ENCODE data around the gene UBE2QL1.
A peak's percentile ranks its signal among the peaks of the same experiment; 100 is the strongest.

Gene UBE2QL1

GRCh38 chr5:6448622-6449464, at the start of gene UBE2QL1:
TSS of gene UBE2QL1 (plus strand) at chr5:6448859. CDS start at chr5:6448894, 35 bp downstream.
- Mint-ChIP-seq H3K4me3 (peak within 1 kb of the TSS; percentile 66), H3K4me1 (ENCODE audit: low read depth) (peaks cover 9% of the 10 kb centered on the region), H3K9me3 (no peaks in the 10 kb centered on the region), H3K27me3 (peaks cover 47% of the 10 kb centered on the region), H3K36me3 (ENCODE audit: low read depth) (no peaks in the 10 kb centered on the region), H3K27ac (no peak within 1 kb of the TSS)

- H3K9me3 Mint-ChIP-seq, result no peaks in the 10 kb centered on the region
- H3K27ac Mint-ChIP-seq, result no peak overlapping the region
- H3K4me3 Mint-ChIP-seq, result no peak overlapping the region
- H3K36me3 Mint-ChIP-seq (ENCODE audit: low read depth), result no peaks in the 10 kb centered on the region
- H3K27me3 Mint-ChIP-seq, result peaks cover 25% of the 10 kb centered on the region
- peaks cover 4% of the 10 kb centered on the region for H3K4me1 Mint-ChIP-seq (ENCODE audit: low read depth)
Measured at GRCh38 chr5:6399980-6400910, 48.4 kb upstream of the UBE2QL1 start.

GRCh38 chr5:6401410-6401809, 47.2 kb upstream of the UBE2QL1 start:
- peaks cover 4% of the 10 kb centered on the region for H3K4me1 Mint-ChIP-seq (ENCODE audit: low read depth)
- no peak overlapping the region for H3K27ac Mint-ChIP-seq
- peaks cover 25% of the 10 kb centered on the region for H3K27me3 Mint-ChIP-seq
- H3K9me3 Mint-ChIP-seq, result no peaks in the 10 kb centered on the region
- no peak overlapping the region for H3K4me3 Mint-ChIP-seq
- H3K36me3 Mint-ChIP-seq (ENCODE audit: low read depth), result no peaks in the 10 kb centered on the region

- no peak overlapping the region for H3K27ac Mint-ChIP-seq
Measured at GRCh38 chr5:6402939-6403338, 45.7 kb upstream of the UBE2QL1 start.

GRCh38 chr5:6403416-6403815, 45.2 kb upstream of the UBE2QL1 start:
- peaks cover 32% of the 10 kb centered on the region for H3K27me3 Mint-ChIP-seq
- no peak overlapping the region for H3K27ac Mint-ChIP-seq
- H3K36me3 Mint-ChIP-seq (ENCODE audit: low read depth), result no peaks in the 10 kb centered on the region
- H3K4me1 Mint-ChIP-seq (ENCODE audit: low read depth), result peaks cover 5% of the 10 kb centered on the region
- no peaks in the 10 kb centered on the region for H3K9me3 Mint-ChIP-seq
- no peak overlapping the region for H3K4me3 Mint-ChIP-seq

More at GRCh38 chr5:6402939-6403338, 45.7 kb upstream of the UBE2QL1 start:
- H3K9me3 Mint-ChIP-seq, result no peaks in the 10 kb centered on the region
- H3K27me3 Mint-ChIP-seq, result peaks cover 32% of the 10 kb centered on the region
- H3K36me3 Mint-ChIP-seq (ENCODE audit: low read depth), result no peaks in the 10 kb centered on the region
- H3K4me3 Mint-ChIP-seq, result no peak overlapping the region
- H3K4me1 Mint-ChIP-seq (ENCODE audit: low read depth), result peaks cover 4% of the 10 kb centered on the region

GRCh38 chr5:6404129-6404528, 44.5 kb upstream of the UBE2QL1 start:
- Mint-ChIP-seq H3K4me1 (ENCODE audit: low read depth) (peaks cover 9% of the 10 kb centered on the region), H3K27me3 (peaks cover 32% of the 10 kb centered on the region), H3K36me3 (ENCODE audit: low read depth) (no peaks in the 10 kb centered on the region), H3K9me3 (no peaks in the 10 kb centered on the region), H3K27ac (no peak overlapping the region), H3K4me3 (no peak overlapping the region)

- Mint-ChIP-seq H3K4me1 (ENCODE audit: low read depth) (peaks cover 9% of the 10 kb centered on the region), H3K27me3 (peaks cover 32% of the 10 kb centered on the region), H3K27ac (no peak overlapping the region), H3K4me3 (no peak overlapping the region), H3K9me3 (no peaks in the 10 kb centered on the region), H3K36me3 (ENCODE audit: low read depth) (no peaks in the 10 kb centered on the region)
Measured at GRCh38 chr5:6405591-6405990, 43.1 kb upstream of the UBE2QL1 start.

- Mint-ChIP-seq H3K27ac (no peak overlapping the region), H3K36me3 (ENCODE audit: low read depth) (no peaks in the 10 kb centered on the region), H3K27me3 (peaks cover 20% of the 10 kb centered on the region), H3K4me3 (no peak overlapping the region), H3K9me3 (no peaks in the 10 kb centered on the region), H3K4me1 (ENCODE audit: low read depth) (peaks cover 9% of the 10 kb centered on the region)
Measured at GRCh38 chr5:6407558-6408259, 41.0 kb upstream of the UBE2QL1 start.

GRCh38 chr5:6408260-6408596, 40.4 kb upstream of the UBE2QL1 start:
- no peaks in the 10 kb centered on the region for H3K36me3 Mint-ChIP-seq (ENCODE audit: low read depth)
- no peak overlapping the region for H3K27ac Mint-ChIP-seq
- H3K4me3 Mint-ChIP-seq, result no peak overlapping the region
- H3K27me3 Mint-ChIP-seq, result peaks cover 15% of the 10 kb centered on the region
- no peaks in the 10 kb centered on the region for H3K9me3 Mint-ChIP-seq
- peaks cover 5% of the 10 kb centered on the region for H3K4me1 Mint-ChIP-seq (ENCODE audit: low read depth)

- H3K9me3 Mint-ChIP-seq, result no peaks in the 10 kb centered on the region
Measured at GRCh38 chr5:6408627-6409446, 39.8 kb upstream of the UBE2QL1 start.

GRCh38 chr5:6410421-6410820, 38.2 kb upstream of the UBE2QL1 start:
- peaks cover 15% of the 10 kb centered on the region for H3K27me3 Mint-ChIP-seq
- H3K9me3 Mint-ChIP-seq, result no peaks in the 10 kb centered on the region
- peaks cover 5% of the 10 kb centered on the region for H3K4me1 Mint-ChIP-seq (ENCODE audit: low read depth)
- H3K4me3 Mint-ChIP-seq, result no peak overlapping the region
- H3K27ac Mint-ChIP-seq, result no peak overlapping the region
- no peaks in the 10 kb centered on the region for H3K36me3 Mint-ChIP-seq (ENCODE audit: low read depth)

More at GRCh38 chr5:6408627-6409446, 39.8 kb upstream of the UBE2QL1 start:
- Mint-ChIP-seq H3K27ac (peak overlapping the region; percentile 63), H3K4me3 (no peak overlapping the region), H3K36me3 (ENCODE audit: low read depth) (no peaks in the 10 kb centered on the region), H3K27me3 (peaks cover 13% of the 10 kb centered on the region), H3K4me1 (ENCODE audit: low read depth) (peaks cover 5% of the 10 kb centered on the region)

GRCh38 chr5:6411141-6411540, 37.5 kb upstream of the UBE2QL1 start:
- no peak overlapping the region for H3K4me3 Mint-ChIP-seq
- no peak overlapping the region for H3K27ac Mint-ChIP-seq
- H3K27me3 Mint-ChIP-seq, result peaks cover 13% of the 10 kb centered on the region

GRCh38 chr5:6412811-6413210, 35.8 kb upstream of the UBE2QL1 start:
- Mint-ChIP-seq H3K27me3 (peaks cover 4% of the 10 kb centered on the region), H3K36me3 (ENCODE audit: low read depth) (no peaks in the 10 kb centered on the region), H3K9me3 (no peaks in the 10 kb centered on the region), H3K4me3 (no peak overlapping the region), H3K4me1 (ENCODE audit: low read depth) (peaks cover 5% of the 10 kb centered on the region), H3K27ac (no peak overlapping the region)

More at GRCh38 chr5:6411141-6411540, 37.5 kb upstream of the UBE2QL1 start:
- no peaks in the 10 kb centered on the region for H3K36me3 Mint-ChIP-seq (ENCODE audit: low read depth)
- H3K4me1 Mint-ChIP-seq (ENCODE audit: low read depth), result peaks cover 5% of the 10 kb centered on the region
- H3K9me3 Mint-ChIP-seq, result no peaks in the 10 kb centered on the region

GRCh38 chr5:6417657-6418056, 31.0 kb upstream of the UBE2QL1 start:
- Mint-ChIP-seq H3K9me3 (no peaks in the 10 kb centered on the region), H3K36me3 (ENCODE audit: low read depth) (no peaks in the 10 kb centered on the region), H3K27me3 (peaks cover 12% of the 10 kb centered on the region), H3K27ac (no peak overlapping the region), H3K4me3 (no peak overlapping the region), H3K4me1 (ENCODE audit: low read depth) (no peaks in the 10 kb centered on the region)
